HG03103 (cell line): ENCODE measurements around the gene DDAH1.

ENCODE experiments used
- ATAC-seq: cut with Tn5 transposase; IDR thresholded peaks from one replicate; pipeline ENCODE4 v1.9.1; 2021; ENCODE audit warnings: low read depth; ENCODE audit not compliant: unreplicated experiment

Gene DDAH1

DNA sequence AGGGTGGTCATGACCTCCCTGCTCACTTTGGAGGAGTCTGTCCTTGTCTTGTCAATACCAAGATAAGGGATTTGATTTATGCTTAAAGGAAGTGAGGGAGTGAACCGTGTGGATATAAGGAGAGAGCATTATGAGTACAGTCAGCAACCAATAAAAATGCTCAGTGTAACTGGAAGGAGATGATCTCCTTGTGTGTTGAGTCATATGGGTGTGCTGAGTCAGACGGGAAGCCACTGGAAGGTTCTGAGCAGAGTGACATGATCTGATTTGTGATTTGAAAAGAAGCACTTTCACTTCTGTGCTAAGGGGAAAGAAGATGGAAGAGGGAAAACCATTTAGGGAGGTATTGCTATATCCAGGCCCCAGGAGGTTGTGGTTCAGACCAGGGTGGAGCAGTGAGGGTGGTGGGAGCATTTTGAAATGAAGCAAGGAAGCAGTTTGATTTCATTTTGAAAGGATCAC lies 186.1 kb downstream of the DDAH1 start:
- ATAC-seq = peak; percentile 23

DNA sequence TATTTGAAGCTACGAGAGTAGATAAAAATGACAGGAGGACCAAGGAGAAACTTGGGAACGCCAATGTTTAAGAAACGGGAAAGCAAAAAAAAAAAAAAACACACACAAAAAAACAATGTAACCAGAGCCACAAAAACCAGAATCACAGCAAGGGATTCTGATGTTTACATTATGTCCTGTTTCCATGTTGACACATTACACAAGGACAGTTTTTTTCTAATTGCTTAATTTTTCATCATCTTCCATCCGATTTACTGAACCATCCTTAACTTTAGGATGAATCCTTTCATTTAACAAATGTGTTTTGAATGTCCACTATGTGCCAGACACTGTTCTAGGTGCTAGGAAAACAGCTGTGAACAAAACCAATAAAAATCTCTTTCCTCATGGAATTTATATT lies 187.2 kb downstream of the DDAH1 start:
- ATAC-seq = no peak

DNA sequence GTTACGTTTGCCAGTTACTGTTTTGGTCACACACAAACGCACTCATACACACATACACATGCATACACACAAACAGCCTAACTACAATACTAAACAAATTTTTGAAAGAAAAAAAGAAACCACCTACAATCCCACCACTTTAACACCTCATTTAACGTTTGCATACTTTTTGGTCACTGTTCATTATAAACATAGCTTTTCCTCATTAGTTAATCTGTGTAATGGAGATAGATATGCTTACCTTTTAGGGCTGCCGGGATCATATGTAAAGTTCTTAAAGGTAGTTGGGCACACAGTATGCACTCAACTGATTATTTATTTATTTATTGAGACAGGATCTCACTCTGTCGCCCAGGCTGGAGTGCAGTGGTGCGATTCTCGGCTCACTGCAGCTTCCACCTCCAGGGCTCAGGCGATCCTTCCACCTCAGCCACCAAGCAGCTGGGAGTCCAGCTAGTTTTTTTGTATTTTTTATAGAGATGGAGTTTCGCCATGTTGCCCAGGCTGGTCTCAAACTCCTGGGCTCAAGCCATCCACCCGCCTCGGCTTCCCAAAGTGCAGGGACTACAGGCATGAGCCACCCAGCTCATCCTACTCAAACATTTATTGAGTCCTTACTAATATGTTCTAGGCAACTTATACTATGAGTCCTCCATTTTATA lies 187.8 kb downstream of the DDAH1 start:
- no peak for ATAC-seq

DNA sequence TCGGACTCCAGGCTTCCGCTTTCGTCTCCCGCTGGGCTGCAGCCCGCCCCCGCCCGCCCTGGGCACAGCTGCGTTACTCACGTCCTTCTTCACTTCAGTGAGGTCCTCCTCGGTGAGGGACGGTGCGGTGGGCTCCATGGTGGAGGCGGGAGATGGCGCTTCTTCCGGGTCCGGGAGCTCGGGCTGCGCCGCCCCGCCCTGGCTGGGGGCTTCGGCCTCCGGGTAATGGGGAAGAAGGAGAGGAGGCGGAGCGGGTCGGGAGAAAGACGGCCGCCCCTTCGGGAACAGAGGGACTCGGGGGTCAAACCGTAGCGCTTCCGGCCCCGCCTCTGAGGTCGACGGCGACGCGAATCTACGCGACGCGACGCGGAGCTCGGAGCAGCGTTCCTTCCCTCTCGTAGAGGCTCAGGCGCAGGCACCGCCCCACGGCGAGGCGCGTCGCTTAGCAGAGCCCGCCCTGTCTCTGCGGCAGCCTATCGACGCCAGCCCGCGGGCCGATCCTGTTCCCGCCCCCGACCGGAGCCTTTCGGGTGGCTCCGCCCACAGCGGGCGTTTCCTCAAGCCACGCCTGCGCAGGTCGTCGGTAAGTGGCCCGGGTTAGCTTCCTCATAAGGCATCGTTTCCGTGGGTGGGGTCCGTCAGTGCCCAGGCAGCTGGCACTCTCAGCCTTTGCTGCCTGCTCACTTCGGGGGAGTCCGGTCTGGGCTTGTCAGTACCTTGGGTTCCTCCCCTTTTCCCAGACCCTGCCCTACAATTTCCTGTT lies 188.6 kb downstream of the DDAH1 start, which contains the start of gene BCL10:
TSS of gene BCL10 (minus strand) at position 418 of the 763 bp plus-strand sequence. CDS start at position 138, 280 bp downstream.
- ATAC-seq = peak; percentile 94

DNA sequence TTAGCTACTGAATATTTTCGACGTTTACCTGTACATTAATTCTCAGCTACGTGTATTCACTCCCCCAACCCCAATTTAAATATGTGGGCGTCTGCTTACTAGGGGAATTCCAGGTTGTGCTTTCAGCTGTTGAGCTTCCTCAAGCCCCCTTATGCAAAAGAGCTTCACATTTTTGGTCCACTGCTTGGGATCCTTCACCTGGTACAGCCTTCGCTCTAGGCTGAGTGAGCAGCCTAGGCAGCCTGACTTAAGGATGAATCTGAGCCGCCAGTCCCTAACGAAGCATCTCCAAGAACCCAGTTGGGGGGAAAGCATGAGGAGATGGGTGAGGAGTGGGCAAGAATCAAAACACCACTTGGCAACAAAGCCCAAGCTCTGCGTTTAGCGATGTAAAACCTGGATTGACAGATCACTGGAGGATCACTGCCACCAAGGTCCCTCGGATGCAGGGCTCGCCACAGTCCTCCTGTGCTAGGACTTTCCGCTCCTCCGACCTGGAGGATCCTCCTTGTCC lies 189.2 kb downstream of the DDAH1 start:
- ATAC-seq = no peak

DNA sequence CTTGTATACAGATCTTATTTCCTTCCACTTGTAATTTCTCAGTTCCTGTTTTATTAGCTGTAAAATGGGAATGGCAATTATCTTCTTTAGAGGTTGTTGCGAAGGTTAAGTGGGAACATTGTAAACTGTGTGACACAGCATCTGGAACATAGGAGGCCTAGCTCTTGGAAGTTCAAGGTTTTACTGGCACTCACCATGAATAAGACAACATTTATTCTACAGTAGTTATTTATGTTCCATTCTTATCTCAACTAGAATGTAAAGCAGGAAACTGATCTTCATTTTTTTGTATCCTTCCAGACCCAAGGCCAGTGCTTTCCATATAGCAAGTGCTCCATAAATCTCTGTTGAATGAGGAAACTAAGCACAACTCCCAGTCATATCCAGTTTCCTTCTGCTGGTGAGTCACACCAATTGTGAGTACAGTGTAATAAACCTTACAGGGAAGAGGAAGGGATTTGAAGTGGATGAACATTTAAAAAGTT lies 189.9 kb downstream of the DDAH1 start:
- ATAC-seq = no peak

DNA sequence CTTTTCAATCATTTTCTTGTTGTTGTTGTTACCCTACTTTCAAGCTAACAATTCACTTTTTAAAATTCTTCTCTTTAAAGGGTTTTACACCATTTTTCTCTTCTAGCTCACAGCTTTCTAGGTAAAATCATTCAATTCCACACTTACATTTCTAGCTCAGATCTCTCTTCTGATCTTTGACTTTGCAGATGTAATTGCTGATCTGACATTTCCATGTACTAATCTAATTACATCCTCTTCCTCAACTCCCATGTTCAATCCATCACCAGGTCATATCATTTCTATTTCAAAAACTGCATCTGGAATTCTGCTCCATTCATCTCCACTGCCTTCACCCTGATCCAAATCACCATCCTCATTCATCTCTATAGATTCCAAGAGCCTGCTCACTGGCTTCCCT lies 191.6 kb downstream of the DDAH1 start:
- ATAC-seq = no peak

DNA sequence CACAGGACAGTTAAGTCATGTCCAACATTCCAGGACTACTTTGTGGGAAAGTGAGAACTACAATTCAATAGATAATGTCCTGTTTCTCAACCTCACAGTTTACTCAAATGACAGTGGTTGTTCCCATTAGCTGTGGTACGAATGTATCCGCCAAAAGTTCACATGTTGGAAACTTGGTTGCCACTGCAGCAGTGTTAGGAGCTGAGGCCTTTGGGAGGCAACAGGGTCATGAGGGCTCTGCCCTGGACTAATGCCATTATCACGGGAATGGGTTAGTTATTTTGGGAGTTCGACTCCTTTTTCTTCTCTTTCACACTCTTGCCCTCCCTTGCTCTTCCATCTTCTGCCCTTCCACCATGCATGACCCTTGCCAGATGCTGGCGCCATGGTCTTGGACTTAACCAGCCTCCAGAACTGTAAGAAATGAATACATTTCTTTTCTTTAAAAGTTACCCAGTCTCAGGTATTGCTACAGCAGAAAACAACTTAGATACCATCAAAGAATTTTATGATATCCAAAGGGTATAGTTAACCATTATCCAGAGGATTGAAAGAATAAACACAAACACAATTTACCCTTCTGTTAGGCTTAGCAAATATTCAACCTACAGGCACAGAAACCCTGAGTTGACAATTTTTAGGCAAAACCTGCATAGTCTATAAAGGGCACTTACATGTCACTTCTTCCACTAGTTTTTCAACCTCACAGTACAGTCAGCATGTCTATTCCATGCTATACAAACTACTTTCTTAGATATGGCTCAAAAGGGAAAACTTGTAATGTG lies 196.0 kb downstream of the DDAH1 start:
- ATAC-seq = no peak
